Caco-2 (cell line): ENCODE measurements around the gene NPIPB6. TPM values are rescaled to one million over a fixed set of nuclear protein-coding genes. Genes with fewer than 3 reads are reported as not detected.

Source experiments
- BruUV-seq: library from RNA; stranded (reverse); fragments of 400-500 nt; replicated peaks from 2 replicates; lab custom pipeline; 2021; lab: Mats Ljungman, UMichigan
- CTCF ChIA-PET: fragments of 300-600 bp; sonication (Branson Sonifier 250); formaldehyde crosslinking; loops from one replicate; lab custom pipeline; 2022; ENCODE audit warnings: antibody characterized with exemption; lab: Charles Lee
- POLR2A ChIA-PET: fragments of 300-600 bp; sonication (Branson Sonifier 250); formaldehyde crosslinking; loops from one replicate; lab custom pipeline; 2022; ENCODE audit warnings: antibody characterized with exemption; lab: Charles Lee
- DNase-seq, 2 experiments: peaks; one replicate each; pipeline versions ENCODE4 v3.0.0 to v3.0.0-alpha.2; 2020 to 2022
- H3K27me3 ChIP-seq: replicated peaks from 2 replicates; pipeline ENCODE4 v1.6.0; 2011; ENCODE audit warnings: low read length; ENCODE audit not compliant: control insufficient read depth, insufficient read depth
- H3K36me3 ChIP-seq: 2 replicates; pipeline ENCODE4 v1.5.1; 2011; ENCODE audit warnings: low read length; ENCODE audit not compliant: control insufficient read depth, insufficient read depth
- H3K4me1 ChIP-seq: fragments of 250-450 bp; sonication (Bioruptor Pico); 2 replicates; pipeline ENCODE4 v1.5.1; 2020; ENCODE audit warnings: mild to moderate bottlenecking
- H3K4me3 ChIP-seq: 2 replicates; pipeline ENCODE4 v1.5.1; 2011; ENCODE audit warnings: low read depth, mild to moderate bottlenecking, control low read depth, low read length
- H3K9me3 ChIP-seq: fragments of 250-450 bp; sonication (Bioruptor Pico); 2 replicates; pipeline ENCODE4 v1.5.1; 2020; ENCODE audit warnings: mild to moderate bottlenecking, moderate library complexity
- H3K27ac Mint-ChIP-seq: one replicate; pipeline ENCODE4 v1.8.0; 2022; ENCODE audit warnings: mixed read lengths; ENCODE audit not compliant: unreplicated experiment
- H3K27me3 Mint-ChIP-seq: one replicate; pipeline ENCODE4 v1.8.0; 2022; ENCODE audit warnings: mixed read lengths; ENCODE audit not compliant: insufficient read depth, unreplicated experiment
- H3K36me3 Mint-ChIP-seq: one replicate; pipeline ENCODE4 v1.8.0; 2022; ENCODE audit warnings: mild to moderate bottlenecking, mixed read lengths; ENCODE audit not compliant: insufficient read depth, unreplicated experiment
- H3K4me1 Mint-ChIP-seq: one replicate; pipeline ENCODE4 v1.8.0; 2022; ENCODE audit warnings: low read depth, mixed read lengths; ENCODE audit not compliant: unreplicated experiment
- H3K4me3 Mint-ChIP-seq: one replicate; pipeline ENCODE4 v1.8.0; 2022; ENCODE audit warnings: mild to moderate bottlenecking, moderate library complexity, mixed read lengths; ENCODE audit not compliant: unreplicated experiment
- H3K9me3 Mint-ChIP-seq: one replicate; pipeline ENCODE4 v1.8.0; 2022; ENCODE audit warnings: mixed read lengths; ENCODE audit not compliant: unreplicated experiment
- CTCF ChIP-seq, 2 experiments: fragments of 200-600 bp in 1 of 2; IDR thresholded peaks; 1 replicate in 1 of 2; 2 replicates in 1 of 2; pipeline versions ENCODE4 v1.5.1 to v1.8.0; 2011 to 2022; ENCODE audit warnings: antibody characterized with exemption in 1 of 2, control low read depth in 1 of 2, inconsistent platforms in 1 of 2, low read depth in 1 of 2, low read length in 1 of 2, mild to moderate bottlenecking in 1 of 2, moderate library complexity in 1 of 2; ENCODE audit not compliant: insufficient read depth in 1 of 2, severe bottlenecking in 1 of 2, unreplicated experiment in 1 of 2
- intact Hi-C: fragments of 100-400 bp; cut with micrococcal nuclease; formaldehyde crosslinking; loops from one replicate; pipeline ENCODE4 v1.10.0; 2022; ENCODE audit not compliant: unreplicated experiment
- total RNA-seq: library from RNA; stranded (reverse); gene quantifications from 2 replicates; pipeline ENCODE4 v1.2.3, GENCODE V29; 2022

NPIPB6 gene
- total RNA-seq, 1 experiment from 2014 or later, result 1.4 TPM

GRCh38 chr16:28311913-28312312, 51.4 kb downstream of the NPIPB6 start:
- Mint-ChIP-seq H3K27ac (no peak overlapping the region), H3K4me1 (no peaks in the 10 kb centered on the region), H3K9me3 (no peaks in the 10 kb centered on the region), H3K36me3 (peaks cover 14% of the 10 kb centered on the region), H3K4me3 (no peak overlapping the region), H3K27me3 (no peaks in the 10 kb centered on the region)
- intact Hi-C loops, result no loop called here
- H3K9me3 ChIP-seq, result no peaks in the 10 kb centered on the region
- H3K4me3 ChIP-seq, result no peak overlapping the region
- POLR2A ChIA-PET, result interaction anchor here (0.6 kb wide), 1 partner anchor 32 kb away, joined by 3 read pairs; no protein-coding TSS in a partner anchor
- H3K27me3 ChIP-seq, result no peaks in the 10 kb centered on the region
- no peak for TF ChIP-seq CTCF (IDR thresholded peaks at IDR 0.05; ENCODE audit: insufficient read depth in 1 of 2, low read depth in 1 of 2, low read length in 1 of 2, severe bottlenecking in 1 of 2, unreplicated experiment in 1 of 2)
- CTCF ChIA-PET, result no interaction called here
- H3K36me3 ChIP-seq, result no peaks in the 10 kb centered on the region
- H3K4me1 ChIP-seq, result no peaks in the 10 kb centered on the region
- no peak for DNase-seq
- BruUV-seq, result no TSS peak

- CTCF ChIA-PET, result no interaction called here
Observed at GRCh38 chr16:28311413-28311812, 51.9 kb downstream of the NPIPB6 start.

GRCh38 chr16:28310796-28311195, 52.5 kb downstream of the NPIPB6 start:
- H3K4me3 ChIP-seq, result no peak overlapping the region
- DNase-seq, result no peak
- H3K27me3 ChIP-seq, result no peaks in the 10 kb centered on the region
- BruUV-seq, result no TSS peak
- H3K4me3 Mint-ChIP-seq, result no peak overlapping the region
- no peaks in the 10 kb centered on the region for H3K4me1 Mint-ChIP-seq
- H3K9me3 Mint-ChIP-seq, result no peaks in the 10 kb centered on the region
- TF ChIP-seq CTCF (IDR thresholded peaks at IDR 0.05; ENCODE audit: insufficient read depth in 1 of 2, low read depth in 1 of 2, low read length in 1 of 2, severe bottlenecking in 1 of 2, unreplicated experiment in 1 of 2), result no peak
- H3K9me3 ChIP-seq, result no peaks in the 10 kb centered on the region
- peak overlapping the region; percentile 58 for H3K27ac Mint-ChIP-seq
- H3K36me3 ChIP-seq, result no peaks in the 10 kb centered on the region
- intact Hi-C loops, result no loop called here
- no peaks in the 10 kb centered on the region for H3K27me3 Mint-ChIP-seq
- ChIA-PET CTCF (interaction anchor here (0.6 kb wide), 1 partner anchor 262 kb away, joined by 3 read pairs; no protein-coding TSS in a partner anchor), POLR2A (no interaction called here)
- peaks cover 14% of the 10 kb centered on the region for H3K36me3 Mint-ChIP-seq
- no peaks in the 10 kb centered on the region for H3K4me1 ChIP-seq

More at GRCh38 chr16:28311413-28311812, 51.9 kb downstream of the NPIPB6 start:
- Histone ChIP-seq H3K36me3 (no peaks in the 10 kb centered on the region), H3K27me3 (no peaks in the 10 kb centered on the region), H3K9me3 (no peaks in the 10 kb centered on the region), H3K4me3 (no peak overlapping the region), H3K4me1 (no peaks in the 10 kb centered on the region)
- POLR2A ChIA-PET, result interaction anchor here (0.6 kb wide), 1 partner anchor 32 kb away, joined by 3 read pairs; no protein-coding TSS in a partner anchor
- no peak for TF ChIP-seq CTCF (IDR thresholded peaks at IDR 0.05; ENCODE audit: insufficient read depth in 1 of 2, low read depth in 1 of 2, low read length in 1 of 2, severe bottlenecking in 1 of 2, unreplicated experiment in 1 of 2)
- no TSS peak for BruUV-seq
- DNase-seq, result no peak
- no peak overlapping the region for H3K4me3 Mint-ChIP-seq
- no peaks in the 10 kb centered on the region for H3K27me3 Mint-ChIP-seq
- intact Hi-C loops, result no loop called here
- H3K9me3 Mint-ChIP-seq, result no peaks in the 10 kb centered on the region
- H3K36me3 Mint-ChIP-seq, result peaks cover 14% of the 10 kb centered on the region
- H3K4me1 Mint-ChIP-seq, result no peaks in the 10 kb centered on the region
- no peak overlapping the region for H3K27ac Mint-ChIP-seq
